NOMO-1 treated with DMSO at 0.1 percent for 48 hours (cell line): Measurements from ENCODE around the gene MAP1LC3B.
A peak's percentile ranks its signal among the peaks of the same experiment; 100 is the strongest.
"Not testable (repeated sequence)": the region's sequence is repeated elsewhere in the genome, so short reads cannot be mapped to it uniquely, and the experiment has no call there.

Source experiments
- DNase-seq: peaks from one replicate; lab custom pipeline; 2025; ENCODE audit not compliant: unreplicated experiment; lab: John Stamatoyannopoulos, UW

MAP1LC3B gene

GRCh38 chr16:87360862-87361610, 31.1 kb upstream of the MAP1LC3B start:
- no peak for DNase-seq

- DNase-seq = no peak
These were observed 30.1 kb upstream of the MAP1LC3B start for GRCh38 chr16:87361916-87362619.

GRCh38 chr16:87362828-87363559, 29.1 kb upstream of the MAP1LC3B start:
- not testable (repeated sequence) for DNase-seq

- DNase-seq = no peak
These were observed 28.2 kb upstream of the MAP1LC3B start for GRCh38 chr16:87363771-87364455.

- DNase-seq = no peak
These were observed 27.0 kb upstream of the MAP1LC3B start for GRCh38 chr16:87365021-87365713.

GRCh38 chr16:87366288-87366687, 25.8 kb upstream of the MAP1LC3B start:
- no peak for DNase-seq

GRCh38 chr16:87366930-87367329, 25.2 kb upstream of the MAP1LC3B start:
- no peak for DNase-seq

GRCh38 chr16:87367529-87367928, 24.6 kb upstream of the MAP1LC3B start:
- DNase-seq = no peak

GRCh38 chr16:87368029-87368770, 23.9 kb upstream of the MAP1LC3B start:
- peak; percentile 96 for DNase-seq

- DNase-seq = no peak
These were observed 22.9 kb upstream of the MAP1LC3B start for GRCh38 chr16:87369117-87369765.

- no peak for DNase-seq
These were observed 22.1 kb upstream of the MAP1LC3B start for GRCh38 chr16:87369796-87370719.

GRCh38 chr16:87371261-87371866, 20.8 kb upstream of the MAP1LC3B start:
- no peak for DNase-seq

GRCh38 chr16:87372305-87372704, 19.8 kb upstream of the MAP1LC3B start:
- DNase-seq = no peak

- DNase-seq = no peak
These were observed 17.8 kb upstream of the MAP1LC3B start for GRCh38 chr16:87374313-87374712.

- peak; percentile 28 for DNase-seq
These were observed 16.6 kb upstream of the MAP1LC3B start for GRCh38 chr16:87375426-87376135.

GRCh38 chr16:87376660-87377059, 15.5 kb upstream of the MAP1LC3B start:
- DNase-seq = no peak

GRCh38 chr16:87379312-87379752, 12.8 kb upstream of the MAP1LC3B start:
- not testable (repeated sequence) for DNase-seq
